HG03175 (cell line): ENCODE data around the gene CACTIN.
"Not testable (repeated sequence)": the region's sequence is repeated elsewhere in the genome, so short reads cannot be mapped to it uniquely, and the experiment has no call there.

Source experiments
- ATAC-seq: cut with Tn5 transposase; IDR thresholded peaks from one replicate; pipeline ENCODE4 v1.9.1; 2021; ENCODE audit warnings: mild to moderate bottlenecking, moderate library complexity; ENCODE audit not compliant: unreplicated experiment

Gene CACTIN

DNA sequence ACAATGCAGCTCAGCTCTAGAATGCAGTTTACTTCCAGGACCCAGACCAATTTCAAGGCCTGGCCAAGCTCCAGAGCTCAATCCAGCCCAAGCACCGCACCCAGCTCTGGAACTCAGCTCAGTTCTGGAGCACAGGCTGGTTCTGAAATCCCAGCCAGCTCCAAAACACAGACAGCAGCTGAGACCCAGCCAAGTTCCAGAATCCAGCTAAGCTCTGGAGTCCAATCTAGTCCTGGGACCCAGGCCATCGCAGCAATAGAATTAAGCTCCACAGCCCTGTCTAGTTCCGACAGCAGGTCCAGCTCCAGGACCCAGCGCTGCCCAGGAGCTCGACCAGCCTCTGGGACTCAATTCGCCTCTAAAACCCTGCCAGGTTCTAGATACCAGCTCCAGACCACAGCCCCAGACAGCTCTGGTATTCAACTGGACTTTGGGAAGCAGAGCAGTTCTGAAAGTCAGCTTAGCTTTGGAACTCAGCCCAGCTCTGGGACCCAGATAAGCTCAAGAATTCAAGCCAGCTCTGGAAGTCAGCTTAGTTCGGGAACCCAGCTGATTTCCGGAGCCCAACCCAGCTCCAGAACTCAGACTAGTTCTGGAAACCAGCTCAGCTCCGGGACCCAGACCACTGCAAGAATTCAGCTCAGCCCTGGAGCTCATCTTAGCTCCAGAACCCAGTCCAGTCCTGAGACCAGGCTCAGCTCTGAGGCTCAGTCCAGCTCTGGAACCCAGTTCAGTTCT lies 34.5 kb downstream of the CACTIN start:
- ATAC-seq = no peak

- no peak for ATAC-seq
Observed at GRCh38 chr19:3590991-3591659, 35.5 kb downstream of the CACTIN start.

DNA sequence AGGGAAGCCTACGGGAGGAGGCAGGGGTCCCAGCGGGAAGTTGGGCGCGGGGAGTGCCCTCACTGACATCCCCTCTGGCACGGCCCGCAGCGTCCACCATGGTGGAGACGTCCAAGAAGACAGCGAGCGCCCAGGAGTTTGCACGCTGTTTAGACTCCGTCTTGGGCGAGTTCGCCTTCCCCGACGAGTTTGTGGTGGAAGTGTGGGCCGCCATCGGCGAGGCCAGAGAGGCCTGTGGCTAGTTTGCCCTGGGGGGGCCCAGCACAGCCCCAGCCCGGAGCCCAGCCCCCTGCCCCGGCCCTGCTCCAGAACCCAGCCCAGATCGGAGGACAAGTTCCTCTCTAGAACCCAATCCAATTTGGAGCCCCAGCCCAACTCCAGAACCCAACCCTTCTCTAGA lies 36.6 kb downstream of the CACTIN start:
- no peak for ATAC-seq

DNA sequence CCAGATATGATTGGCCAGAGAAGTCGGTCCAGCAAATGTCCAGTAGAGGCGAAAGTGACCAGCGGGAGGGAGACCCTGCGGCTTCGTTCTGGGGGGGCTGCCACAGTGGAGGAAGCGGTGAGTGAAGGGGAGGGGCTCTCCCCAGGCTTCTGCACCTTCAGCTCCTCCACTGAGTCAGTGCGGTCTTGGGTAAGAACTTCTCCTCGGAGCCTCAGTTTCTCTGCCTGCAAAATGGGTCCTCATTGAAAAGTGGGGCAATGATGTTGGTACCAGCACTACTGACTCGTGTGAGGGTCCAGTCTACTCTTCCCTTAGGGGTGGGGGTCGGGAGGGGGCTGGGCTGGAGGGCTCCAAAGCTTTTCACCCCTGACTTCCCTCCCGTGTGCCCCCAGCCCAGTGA lies 37.2 kb downstream of the CACTIN start:
- ATAC-seq = no peak

- no peak for ATAC-seq
Observed at GRCh38 chr19:3586707-3587346, 39.8 kb downstream of the CACTIN start.

DNA sequence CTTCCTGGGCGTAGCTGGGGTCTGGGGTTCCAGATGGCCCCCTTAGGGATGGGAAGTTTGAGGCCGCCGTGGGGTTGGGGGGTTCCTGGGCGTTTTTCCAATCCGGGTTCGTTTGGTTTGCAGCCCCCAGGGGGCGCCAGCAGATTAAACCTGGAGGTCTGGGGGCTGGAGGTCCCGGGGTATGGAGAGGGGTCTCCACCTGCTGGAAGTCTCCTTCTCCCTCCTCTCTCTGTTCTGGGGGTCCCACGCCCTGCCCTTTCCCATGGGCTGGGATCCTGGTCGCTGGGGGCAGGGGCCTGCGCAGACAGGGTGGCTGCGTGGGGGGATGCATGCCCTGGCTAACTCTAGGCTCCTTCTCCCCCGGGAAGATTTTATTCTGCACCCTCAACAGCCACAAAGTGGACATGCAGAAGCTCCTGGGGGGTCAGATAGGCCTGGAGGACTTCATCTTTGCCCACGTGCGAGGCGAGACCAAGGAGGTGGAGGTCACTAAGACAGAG lies 40.4 kb downstream of the CACTIN start:
- ATAC-seq = no peak

DNA sequence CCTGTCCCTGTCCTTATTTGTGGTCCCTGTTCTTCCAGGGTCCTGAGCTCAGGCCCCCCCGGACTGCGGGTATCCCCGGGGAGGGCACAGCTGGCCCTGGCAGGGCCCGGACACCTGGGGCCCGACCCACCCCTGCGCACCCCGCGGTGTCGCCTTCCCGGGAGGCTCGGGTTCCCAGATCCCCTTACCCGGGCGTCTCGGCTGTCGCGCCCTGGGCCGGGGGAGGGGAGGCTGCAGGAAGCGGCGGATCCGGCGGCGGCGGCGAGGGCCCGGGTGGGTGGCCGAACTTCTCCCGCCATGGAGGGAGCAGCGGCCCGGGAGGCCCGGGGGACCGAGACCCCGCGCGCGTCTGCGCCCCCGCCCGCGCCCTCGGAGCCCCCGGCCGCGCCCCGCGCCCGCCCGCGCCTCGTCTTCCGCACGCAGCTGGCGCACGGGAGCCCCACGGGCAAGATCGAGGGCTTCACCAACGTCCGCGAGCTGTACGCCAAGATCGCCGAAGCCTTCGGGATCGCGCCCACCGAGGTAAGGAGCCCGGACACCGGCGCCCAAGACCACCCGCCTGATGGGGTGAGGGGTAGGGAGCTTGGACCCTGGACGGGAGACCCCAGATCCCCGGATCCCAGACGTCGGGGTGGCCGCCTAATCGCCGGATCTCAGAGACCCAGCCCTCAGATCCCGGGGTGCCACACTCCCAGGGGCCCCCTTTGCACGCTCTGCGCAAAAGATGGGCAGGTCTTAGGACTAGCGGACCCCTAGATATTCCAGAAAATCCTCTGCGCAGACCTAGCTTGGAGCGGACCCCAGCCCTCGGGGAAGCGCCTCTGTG lies 41.1 kb downstream of the CACTIN start, which contains the start of gene GIPC3:
TSS of gene GIPC3 (plus strand) at position 178 of the 826 bp plus-strand sequence. CDS start at position 298, 120 bp downstream.
- ATAC-seq = no peak

DNA sequence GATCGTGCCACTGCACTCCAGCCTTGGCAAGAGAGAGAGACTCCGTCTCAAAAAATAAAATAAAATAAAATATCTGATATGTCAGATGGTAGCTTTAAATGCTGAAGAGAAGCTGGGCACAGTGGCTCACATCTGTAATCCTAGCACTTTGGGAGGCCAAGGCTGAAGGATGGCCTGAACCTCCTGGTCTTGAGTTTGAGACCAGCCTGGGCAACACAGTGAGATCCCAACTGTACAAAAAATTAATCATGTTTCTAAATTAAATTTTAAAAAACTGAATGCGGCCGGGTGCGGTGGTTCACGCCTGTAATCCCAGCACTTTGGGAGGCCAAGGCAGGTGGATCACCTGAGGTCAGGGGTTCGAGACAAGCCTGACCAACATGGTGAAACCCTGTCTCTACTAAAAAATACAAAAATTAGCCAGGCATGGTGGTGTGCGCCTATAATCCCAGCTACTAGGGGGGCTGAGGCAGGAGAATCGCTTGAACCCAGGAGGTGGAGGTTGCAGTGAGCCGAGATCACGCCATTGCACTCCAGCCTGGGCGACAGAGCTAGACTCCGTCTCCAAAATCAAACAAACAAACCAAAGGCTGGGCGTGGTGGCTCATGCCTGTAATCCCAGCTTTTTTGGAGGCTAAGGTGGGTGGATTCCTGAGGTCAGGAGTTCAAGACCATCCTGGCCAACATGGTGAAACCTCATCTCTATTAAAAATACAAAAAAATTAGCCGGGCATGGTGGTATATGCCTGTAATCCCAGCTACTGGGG lies 42.4 kb downstream of the CACTIN start:
- ATAC-seq = not testable (repeated sequence)

DNA sequence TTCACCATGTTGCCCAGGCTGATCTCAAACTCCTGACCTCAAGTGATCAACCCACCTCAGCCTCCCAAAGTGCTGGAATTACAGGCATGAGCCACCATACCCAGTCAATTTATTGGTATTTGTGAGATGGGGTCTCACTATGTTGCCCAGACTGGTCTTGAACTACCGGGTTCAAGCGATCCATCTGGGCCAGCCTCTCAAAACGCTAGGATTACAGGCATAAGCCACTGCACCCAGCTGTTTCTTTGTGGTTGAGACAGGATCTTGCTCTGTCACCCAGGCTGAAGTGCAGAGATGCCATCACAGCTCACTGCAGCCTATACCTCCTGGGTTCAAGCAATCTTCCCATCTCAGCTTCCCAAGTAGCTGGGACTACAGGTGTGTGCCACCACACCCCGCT lies 44.8 kb downstream of the CACTIN start:
- not testable (repeated sequence) for ATAC-seq

DNA sequence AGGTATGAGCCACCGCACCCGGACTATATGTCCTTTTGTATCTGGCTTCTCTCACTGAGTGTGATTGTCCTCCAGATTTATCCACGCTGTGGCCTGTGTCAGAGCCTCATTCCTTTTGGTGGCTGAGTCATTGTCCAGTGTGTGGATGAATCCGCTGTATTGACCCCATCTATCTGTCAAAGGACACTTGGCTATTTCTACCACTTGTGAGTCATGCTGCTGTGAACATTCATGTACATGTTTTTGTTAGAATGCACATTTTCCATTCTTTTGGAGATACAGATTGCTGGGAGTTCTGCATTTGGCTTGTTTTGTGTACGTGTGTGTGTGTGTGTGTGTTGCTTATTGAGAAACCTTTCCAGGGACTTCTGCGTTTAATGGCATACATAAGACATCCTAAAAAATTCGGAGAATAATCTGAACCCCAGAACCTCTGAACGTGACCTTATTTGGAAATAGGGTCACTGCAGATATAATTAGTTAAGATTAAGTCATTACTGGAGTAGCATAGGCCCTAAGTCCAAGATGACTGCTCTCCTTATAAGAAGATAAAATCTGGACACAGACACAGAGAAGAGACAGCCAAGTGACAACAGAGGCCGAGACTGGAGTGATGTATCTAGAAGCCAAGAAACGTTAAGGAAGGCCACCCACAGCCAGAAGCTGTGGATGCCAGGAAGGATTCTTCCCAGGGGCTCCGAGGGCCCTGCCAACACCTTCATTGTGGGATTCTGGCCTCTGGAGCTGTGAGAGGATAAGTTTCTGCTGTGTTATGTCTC lies 46.2 kb downstream of the CACTIN start:
- no peak for ATAC-seq

GRCh38 chr19:3578390-3578789 lies 48.2 kb downstream of the CACTIN start:
- ATAC-seq = no peak

- ATAC-seq = no peak
Observed at GRCh38 chr19:3577723-3578344, 48.8 kb downstream of the CACTIN start.

DNA sequence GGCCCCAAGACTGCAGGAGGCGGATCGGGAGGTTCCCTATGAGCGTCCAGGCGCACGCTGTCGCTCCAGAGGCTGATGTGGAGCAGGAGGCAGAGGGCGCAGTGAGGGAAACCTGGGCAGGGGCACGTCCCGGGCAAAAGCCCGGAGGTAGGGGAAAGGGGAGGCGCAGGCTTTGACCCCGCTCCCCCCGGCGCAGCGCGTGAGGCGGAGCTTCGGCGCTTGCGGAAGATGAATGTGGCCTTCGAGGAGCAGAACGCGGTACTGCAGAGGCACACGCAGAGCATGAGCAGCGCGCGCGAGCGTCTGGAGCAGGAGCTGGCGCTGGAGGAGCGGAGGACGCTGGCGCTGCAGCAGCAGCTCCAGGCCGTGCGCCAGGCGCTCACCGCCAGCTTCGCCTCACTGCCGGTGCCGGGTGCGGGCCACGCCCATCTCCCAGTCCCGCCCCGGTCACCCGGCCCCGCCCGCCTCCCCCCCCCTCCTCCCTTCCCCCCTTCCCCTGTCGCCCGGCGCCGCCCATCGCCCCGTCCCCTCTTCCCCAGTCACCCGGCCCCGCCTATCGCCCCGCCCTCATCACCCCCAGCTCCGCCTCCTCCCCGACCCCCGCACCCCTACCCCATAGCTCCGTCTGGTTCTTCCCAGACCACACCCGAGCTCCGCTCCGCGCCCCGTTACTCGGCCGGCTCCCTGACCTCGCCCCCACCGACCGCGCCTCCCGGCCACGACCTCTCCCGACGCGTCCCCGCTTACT lies 49.7 kb downstream of the CACTIN start:
- no peak for ATAC-seq

GRCh38 chr19:3575949-3576673 lies 50.5 kb downstream of the CACTIN start:
- ATAC-seq = no peak

DNA sequence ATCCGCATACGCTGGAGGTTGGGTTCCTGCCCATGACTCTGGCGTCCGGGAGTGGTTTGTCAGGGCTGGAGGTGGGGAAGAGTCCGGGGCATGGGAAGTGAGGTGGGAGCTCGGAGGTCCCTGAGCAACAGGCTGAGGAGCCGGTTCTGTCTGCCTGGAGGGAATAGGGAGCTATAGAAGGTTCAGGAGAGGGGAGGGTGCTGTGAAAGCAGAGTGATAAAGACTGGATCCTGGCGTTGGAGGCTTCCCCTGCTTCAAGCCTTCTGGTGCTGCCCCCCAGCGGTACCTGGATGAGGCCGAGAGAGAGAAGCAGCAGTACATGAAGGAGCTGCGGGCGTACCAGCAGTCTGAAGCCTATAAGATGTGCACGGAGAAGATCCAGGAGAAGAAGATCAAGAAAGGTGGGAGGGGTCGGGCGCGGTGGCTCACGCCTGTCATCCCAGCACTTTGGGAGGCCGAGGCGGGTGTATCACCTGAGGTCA lies 51.3 kb downstream of the CACTIN start:
- no peak for ATAC-seq

GRCh38 chr19:3573858-3574637 lies 52.5 kb downstream of the CACTIN start:
- no peak for ATAC-seq
